ENCODE results near the gene SEBOX.

- no peak for TF ChIP-seq CTCF (IDR thresholded peaks at IDR 0.05; ENCODE audit: low read length)
- TF ChIP-seq EZH2 (optimal IDR thresholded peaks at IDR 0.05; ENCODE audit: low read depth, low read length), result no peak
Observed at GRCh38 chr17:28324781-28325180, 40.2 kb downstream of the SEBOX start.
